Astrocyte of the hippocampus (primary cell): ENCODE measurements around the gene CNOT3.
A peak's percentile ranks its signal among the peaks of the same experiment; 100 is the strongest.

Source experiments
- DNase-seq: peaks from one replicate; pipeline ENCODE4 v3.0.0; 2011; ENCODE audit warnings: low read depth, low spot score

The CNOT3 gene

DNA sequence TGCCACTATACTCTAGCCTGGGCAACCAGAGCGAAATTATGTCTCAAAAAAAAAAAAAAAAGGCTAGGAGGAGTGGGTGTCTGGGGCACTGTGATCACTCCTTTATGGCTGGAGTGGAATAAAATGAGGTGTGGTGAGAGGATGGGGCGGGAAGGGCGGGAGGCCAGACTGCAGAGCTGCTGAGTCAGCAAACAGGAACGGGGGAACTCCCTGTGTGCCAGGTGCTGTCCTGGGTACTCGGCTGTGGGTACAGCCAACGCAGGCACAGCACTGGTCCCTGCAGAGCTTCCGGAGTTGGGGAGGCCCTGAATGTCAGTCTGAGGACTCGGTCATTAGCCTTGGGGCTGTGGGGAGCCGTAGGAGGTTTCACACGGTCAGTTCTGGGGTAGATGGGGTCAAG, 16.3 kb upstream of the CNOT3 start:
- DNase-seq, result no peak

DNA sequence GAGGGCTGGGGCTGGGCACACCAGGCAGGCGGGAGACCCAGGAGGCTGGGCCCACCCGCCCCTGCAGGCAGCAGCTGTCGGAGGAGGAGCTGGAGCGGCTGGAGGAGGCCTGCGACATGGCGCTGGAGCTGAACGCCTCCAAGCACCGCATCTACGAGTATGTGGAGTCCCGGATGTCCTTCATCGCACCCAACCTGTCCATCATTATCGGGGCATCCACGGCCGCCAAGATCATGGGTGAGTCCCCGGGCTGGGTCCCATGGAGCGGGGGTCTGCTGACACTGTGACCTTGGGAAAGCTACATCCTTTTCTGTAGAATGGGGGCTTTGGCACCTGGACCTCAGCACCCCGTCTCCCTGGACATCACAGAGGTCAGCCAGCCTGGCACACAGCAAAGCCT, 13.9 kb upstream of the CNOT3 start:
- no peak for DNase-seq

DNA sequence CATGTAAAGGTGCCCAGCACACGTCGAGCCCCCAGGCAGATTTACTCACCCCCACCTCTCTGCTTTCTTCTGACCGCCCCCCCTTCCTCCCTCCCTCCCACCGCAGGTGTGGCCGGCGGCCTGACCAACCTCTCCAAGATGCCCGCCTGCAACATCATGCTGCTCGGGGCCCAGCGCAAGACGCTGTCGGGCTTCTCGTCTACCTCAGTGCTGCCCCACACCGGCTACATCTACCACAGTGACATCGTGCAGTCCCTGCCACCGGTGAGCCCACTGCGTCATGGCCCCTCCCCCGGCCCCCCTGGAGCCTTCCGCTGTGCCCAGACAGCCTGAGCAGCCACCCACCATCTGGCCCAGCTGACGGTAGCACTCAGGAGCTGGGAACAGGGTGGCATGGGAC, 13.2 kb upstream of the CNOT3 start:
- DNase-seq, result no peak

DNA sequence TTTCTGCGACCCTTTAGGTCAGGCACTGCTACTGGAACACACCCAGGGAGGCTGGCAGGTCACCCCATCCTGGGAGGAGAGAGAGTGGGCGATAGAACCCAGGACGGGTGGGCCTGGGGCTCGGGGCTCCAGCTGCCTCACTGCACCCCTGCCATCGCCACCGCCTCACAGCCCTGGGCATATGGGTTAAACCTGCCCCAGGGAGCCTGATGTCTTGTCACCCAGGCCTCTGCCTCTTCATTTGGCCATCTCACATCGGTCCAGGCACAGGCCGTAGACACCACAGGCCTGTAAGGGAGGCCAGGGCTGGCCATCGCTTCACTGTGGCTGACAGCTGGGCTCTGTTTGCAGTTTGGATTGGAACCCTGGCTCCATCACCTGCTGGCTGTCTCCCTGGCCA, 11.8 kb upstream of the CNOT3 start:
- no peak for DNase-seq

DNA sequence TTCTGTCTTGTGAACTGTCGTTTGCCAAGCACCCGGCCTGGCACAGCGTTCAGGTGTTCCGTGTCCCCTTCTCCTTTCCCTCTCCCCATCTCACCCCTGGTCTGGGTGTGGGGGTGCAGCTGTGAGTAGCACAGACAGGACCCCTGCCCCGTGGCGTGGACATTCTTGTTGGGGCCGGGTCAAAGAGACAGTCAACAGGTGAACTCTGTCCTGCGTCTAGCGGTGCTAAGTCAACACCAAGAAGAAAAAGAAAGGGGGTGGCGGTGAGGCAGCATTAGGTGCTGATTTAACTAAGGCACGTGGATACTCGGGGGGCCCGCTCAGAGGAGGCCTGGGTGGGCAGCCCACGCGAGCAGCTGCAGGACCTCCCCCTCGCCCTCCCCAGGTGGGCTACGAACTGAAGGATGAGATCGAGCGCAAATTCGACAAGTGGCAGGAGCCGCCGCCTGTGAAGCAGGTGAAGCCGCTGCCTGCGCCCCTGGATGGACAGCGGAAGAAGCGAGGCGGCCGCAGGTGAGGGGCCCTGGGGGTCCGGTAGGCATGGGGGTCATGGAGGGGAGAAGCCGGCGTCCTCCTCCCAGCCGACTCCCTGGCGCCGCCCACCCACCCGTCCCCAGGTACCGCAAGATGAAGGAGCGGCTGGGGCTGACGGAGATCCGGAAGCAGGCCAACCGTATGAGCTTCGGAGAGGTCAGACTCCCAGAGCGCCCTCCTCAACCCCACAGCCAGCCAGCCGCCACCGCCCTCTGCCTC, 9.7 kb upstream of the CNOT3 start:
- no peak for DNase-seq

DNA sequence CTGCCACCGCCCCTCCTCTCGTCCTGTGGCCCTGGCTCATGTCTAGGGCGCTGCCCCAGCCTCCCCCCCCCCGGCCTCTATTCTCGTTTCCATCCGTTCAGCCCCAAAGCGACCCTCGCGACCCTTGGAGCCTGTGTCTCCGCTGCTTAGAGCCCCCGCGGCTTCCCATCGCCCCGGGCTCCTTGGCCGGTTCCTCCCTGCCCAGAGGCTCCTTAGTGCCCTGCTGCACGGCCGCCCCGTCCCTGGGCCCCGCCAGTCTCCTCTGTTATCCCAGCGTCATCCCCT, 9.2 kb upstream of the CNOT3 start:
- DNase-seq, result no peak

GRCh38 chr19:54128796-54129616, 8.6 kb upstream of the CNOT3 start:
- DNase-seq, result no peak

GRCh38 chr19:54129617-54129996, 8.0 kb upstream of the CNOT3 start:
- DNase-seq, result no peak

DNA sequence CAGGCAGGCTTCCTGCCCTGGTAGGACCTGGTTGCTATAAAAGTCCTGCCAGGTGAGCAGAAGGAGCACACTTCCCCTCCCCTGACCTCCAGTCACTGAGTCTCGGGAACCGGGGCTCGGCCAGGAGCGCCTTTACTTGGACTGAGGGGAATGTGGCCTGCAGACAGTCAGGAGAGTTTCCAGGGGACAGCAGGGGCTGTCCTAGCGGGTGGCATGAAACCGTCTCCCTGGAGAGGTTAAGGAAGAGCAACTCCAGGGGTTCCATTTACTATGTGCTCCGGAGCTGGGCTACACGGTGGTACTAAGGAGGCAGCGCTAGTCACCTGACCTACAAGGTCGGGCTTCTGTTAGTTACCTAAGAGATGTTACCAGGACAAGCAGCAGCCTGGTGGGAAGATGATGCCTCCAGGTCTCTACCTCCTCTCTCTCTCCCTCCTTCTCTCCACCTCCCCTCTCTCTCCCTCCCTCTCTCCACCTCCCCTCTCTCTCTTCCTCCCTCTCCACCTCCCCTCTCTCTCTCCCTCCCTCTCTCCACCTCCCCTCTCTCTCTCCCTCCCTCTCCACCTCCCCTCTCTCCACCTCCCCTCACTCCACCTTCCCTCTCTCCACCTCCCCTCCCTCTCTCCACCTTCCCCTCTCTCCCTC, 4.1 kb upstream of the CNOT3 start:
- DNase-seq, result peak; percentile 41

- no peak for DNase-seq
Measured at GRCh38 chr19:54133957-54134590, 3.5 kb upstream of the CNOT3 start.

GRCh38 chr19:54136086-54136863, 1.3 kb upstream of the CNOT3 start:
- no peak for DNase-seq

DNA sequence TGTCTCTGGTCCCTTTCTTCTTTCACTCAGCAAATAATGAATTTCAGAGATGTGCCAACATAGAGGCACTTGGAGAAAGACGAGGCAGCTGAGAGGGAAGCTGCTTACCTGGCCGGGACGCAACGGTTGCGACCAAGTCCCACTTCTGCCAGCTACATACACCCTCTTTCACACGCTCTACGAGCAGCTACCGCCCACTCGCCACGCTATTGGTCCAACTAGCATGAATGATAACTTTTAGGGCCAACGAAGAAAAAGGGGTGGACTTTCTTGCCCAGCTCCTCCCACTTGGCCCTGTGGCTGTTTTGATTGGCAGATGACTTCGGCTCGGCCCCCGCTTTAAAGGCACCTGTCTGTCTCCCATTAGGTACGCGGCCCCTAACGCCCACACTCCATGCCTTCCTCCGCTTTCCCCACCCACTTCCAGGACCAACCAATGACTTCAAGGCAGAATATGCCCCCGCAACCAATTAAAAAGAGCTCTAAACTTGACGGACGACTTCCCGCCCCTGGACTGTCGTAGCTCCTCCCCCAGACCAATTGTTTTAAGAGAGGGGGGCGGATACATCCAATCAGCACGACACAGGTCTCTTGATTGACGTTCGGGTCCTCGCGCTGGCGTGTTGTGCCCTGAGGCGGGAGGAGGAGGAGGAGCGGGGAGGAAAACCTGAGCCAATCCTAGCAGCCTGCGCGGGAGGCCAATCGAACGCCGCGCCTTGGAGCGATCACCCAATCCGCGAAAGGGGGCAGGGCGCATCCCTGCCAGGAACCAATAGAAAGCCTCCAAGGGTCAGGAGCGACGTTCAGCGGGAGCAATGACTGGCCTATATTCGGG, 481 bp upstream of the CNOT3 start:
- DNase-seq, result peak; percentile 100

- DNase-seq, result peak; percentile 32
Measured at GRCh38 chr19:54138489-54139256, 1.1 kb downstream of the CNOT3 start.

DNA sequence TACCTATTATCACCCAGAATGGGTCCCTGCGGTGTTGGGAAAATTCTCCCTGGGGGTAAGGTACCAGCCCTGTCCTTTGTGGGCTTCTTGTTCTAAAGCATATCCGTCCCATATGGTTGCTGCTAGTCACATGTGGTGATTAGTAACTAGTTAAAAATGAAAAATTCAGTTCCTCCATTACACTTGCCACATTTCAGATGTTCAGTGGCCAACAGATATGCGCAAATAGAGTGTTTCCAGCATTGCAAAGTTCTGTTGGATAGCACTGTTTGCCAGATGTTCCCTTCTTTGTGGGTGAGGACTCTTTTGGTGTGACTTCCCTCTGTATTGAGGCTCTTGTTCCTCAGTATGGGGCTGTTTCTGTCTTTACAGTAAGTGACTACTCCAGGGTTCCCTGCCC, 3.8 kb downstream of the CNOT3 start:
- DNase-seq, result no peak

GRCh38 chr19:54142166-54142780, 4.7 kb downstream of the CNOT3 start:
- DNase-seq, result no peak

- no peak for DNase-seq
Measured at GRCh38 chr19:54145541-54146158, 8.1 kb downstream of the CNOT3 start.

DNA sequence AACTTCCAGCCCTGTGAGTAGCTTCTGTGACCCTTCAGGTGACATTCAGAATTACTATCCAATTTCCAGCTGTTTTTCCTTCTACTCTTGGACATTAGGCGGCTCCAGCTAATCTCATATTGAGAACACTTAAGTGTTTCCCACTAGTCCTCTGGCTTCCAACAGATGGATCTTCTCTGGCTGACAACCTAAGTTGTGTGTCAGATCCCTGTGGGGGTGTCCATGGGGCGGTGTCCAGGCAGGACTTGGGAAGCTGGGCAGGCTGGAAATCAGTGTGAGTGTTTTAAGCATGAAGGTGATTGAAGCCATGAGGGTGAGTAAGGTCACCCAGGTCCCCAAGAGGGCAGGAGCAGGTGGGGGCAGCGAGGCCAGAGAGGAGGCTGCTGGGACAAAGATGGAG, 10.1 kb downstream of the CNOT3 start:
- DNase-seq, result no peak

DNA sequence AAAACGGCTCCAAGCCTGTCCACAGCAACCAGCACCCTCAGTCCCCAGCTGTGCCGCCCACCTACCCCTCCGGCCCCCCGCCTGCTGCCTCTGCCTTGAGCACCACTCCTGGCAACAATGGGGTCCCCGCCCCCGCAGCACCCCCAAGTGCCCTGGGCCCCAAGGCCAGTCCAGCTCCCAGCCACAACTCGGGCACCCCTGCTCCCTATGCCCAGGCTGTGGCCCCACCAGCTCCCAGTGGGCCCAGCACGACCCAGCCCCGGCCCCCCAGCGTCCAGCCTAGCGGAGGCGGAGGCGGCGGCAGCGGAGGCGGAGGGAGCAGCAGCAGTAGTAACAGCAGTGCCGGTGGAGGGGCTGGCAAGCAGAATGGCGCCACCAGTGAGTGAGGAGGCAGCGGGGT, 10.6 kb downstream of the CNOT3 start:
- DNase-seq, result no peak
